Mucosa of descending colon (tissue), 3 donors: ENCODE results near the gene GPN2. TPM values are rescaled to one million over a fixed set of nuclear protein-coding genes. Genes with fewer than 3 reads are reported as not detected.
A peak's percentile ranks its signal among the peaks of the same experiment; 100 is the strongest.

Experiments used
- ATAC-seq: fragments of 200-7000 bp; cut with Tn5 transposase; one replicate; pipeline ENCODE4 v1.9.1; 2020; ENCODE audit warnings: mild to moderate bottlenecking, moderate library complexity
- DNase-seq, 3 donors: peaks; one replicate each; pipeline ENCODE4 v3.0.0-alpha.2; 2020
- H3K36me3 ChIP-seq: fragments of 200-600 bp; one replicate; pipeline ENCODE4 v1.8.0; 2021; ENCODE audit warnings: low read depth, mild to moderate bottlenecking
- H3K4me1 ChIP-seq: fragments of 200-600 bp; one replicate; pipeline ENCODE4 v1.8.0; 2021; ENCODE audit warnings: low read depth, mild to moderate bottlenecking
- H3K4me3 ChIP-seq: fragments of 200-600 bp; one replicate; pipeline ENCODE4 v1.8.0; 2021; ENCODE audit warnings: mild to moderate bottlenecking
- H3K9me3 ChIP-seq: fragments of 200-600 bp; one replicate; pipeline ENCODE4 v1.8.0; 2021; ENCODE audit warnings: mild to moderate bottlenecking
- intact Hi-C, 2 donors: fragments of 100-400 bp; cut with DNase I in 1 of 2; cut with micrococcal nuclease in 1 of 2; formaldehyde crosslinking; loops; one replicate each; pipeline versions ENCODE4 v1.11.0 to v1.11.1; 2022; cut with DNase I, micrococcal nuclease
- long read RNA-seq, 2 donors: library from polyadenylated mRNA; unstranded; transcript quantifications; one replicate each; pipeline ENCODE4 v2.0.0, GENCODE V29; 2019 to 2021
- total RNA-seq, 3 donors: library from RNA; stranded (reverse); fragmentation: NEBNext Ultra II Directional in 2 of 3; extraction: Animal tissue kit (Norgen Biotek cat#: 25700) in 2 of 3; gene quantifications; one replicate each; pipeline versions ENCODE4 v1.2.1 to v1.2.4, GENCODE V29; 2021 to 2023
- TF ChIP-seq, protein P1 (sequence below): fragments of 200-600 bp; IDR thresholded peaks from one replicate; pipeline ENCODE4 v1.8.0; 2022; ENCODE audit warnings: antibody characterized with exemption, mild to moderate bottlenecking
- donor health status: DM: no; HTN: no; CAD: no; lungs with moderate emphysema.
- donor health status: DM: no; HTN: no; CAD: no.
- donor health status: DM: no; HTN: yes; CAD: no.

GPN2 gene
- total RNA-seq: 10 to 100 TPM; 25.4 to 37.2 (median 27.0) TPM
- long read RNA-seq, donor 1, full-length matches to known transcripts: 9 of 16 reads
- long read RNA-seq, donor 1, partial matches to known transcripts: 1 of 16 reads
- long read RNA-seq, donor 1, other reads (novel, unspliced or antisense): 6 of 16 reads
- long read RNA-seq, donor 2, full-length matches to known transcripts: 24 of 30 reads
- long read RNA-seq, donor 2, partial matches to known transcripts: 1 of 30 reads
- long read RNA-seq, donor 2, other reads (novel, unspliced or antisense): 5 of 30 reads

DNA sequence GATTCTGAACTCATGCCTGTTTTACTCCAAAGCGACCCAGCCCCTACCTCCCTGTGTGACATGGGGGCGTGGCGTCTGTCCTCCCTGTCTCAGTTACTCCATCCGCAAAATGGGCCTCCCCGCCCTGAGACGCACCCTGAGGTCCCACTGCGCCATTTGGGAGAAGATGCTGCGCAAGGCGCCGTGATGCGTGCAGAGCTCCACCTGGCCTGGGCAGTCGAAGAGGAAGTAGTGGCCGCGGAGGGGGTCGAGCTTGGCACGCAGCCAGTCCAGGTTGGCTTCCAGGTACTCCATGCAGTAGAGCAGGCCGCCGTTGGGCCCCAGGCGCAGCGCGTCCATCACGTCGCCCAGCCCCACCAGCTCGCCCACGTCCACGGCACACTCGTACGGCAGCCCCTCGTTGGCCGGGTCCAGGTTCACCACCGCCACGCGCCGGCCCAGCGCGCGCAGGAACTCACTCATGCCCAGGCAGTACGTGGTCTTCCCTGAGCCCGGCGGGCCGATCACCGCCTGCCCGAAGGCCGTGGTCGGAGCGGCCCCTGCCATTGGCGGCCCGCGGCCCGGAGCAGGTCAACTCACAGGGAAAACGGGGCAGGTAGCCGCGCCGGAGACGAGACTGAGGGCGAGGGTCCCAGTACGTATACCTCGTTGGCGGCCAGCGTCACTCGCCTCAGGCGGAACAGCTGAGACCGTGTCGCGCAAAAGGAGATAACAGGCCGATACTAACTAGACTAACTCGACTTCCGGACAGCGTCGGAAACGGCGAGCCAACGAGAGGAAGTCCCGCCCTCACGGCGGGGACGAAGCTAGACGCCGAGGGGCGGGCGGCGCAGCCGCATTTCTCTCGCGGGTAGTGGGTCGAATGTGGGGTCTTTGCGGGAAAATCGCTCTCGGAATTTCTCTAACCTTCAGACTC is at the start of gene GPN2:
TSS of gene GPN2 (minus strand) at position 733 of the 916 bp plus-strand sequence. CDS start at position 546, 187 bp downstream.
- Histone ChIP-seq H3K4me1 (peaks cover 17% of the 10 kb centered on the region), H3K9me3 (no peaks in the 10 kb centered on the region), H3K4me3 (peak within 1 kb of the TSS; percentile 56), H3K36me3 (peaks cover 7% of the 10 kb centered on the region)
- ATAC-seq (peak; percentile 98), DNase-seq (peak; percentile 86 to 87 (median 86))
- TF ChIP-seq, protein P1, sequence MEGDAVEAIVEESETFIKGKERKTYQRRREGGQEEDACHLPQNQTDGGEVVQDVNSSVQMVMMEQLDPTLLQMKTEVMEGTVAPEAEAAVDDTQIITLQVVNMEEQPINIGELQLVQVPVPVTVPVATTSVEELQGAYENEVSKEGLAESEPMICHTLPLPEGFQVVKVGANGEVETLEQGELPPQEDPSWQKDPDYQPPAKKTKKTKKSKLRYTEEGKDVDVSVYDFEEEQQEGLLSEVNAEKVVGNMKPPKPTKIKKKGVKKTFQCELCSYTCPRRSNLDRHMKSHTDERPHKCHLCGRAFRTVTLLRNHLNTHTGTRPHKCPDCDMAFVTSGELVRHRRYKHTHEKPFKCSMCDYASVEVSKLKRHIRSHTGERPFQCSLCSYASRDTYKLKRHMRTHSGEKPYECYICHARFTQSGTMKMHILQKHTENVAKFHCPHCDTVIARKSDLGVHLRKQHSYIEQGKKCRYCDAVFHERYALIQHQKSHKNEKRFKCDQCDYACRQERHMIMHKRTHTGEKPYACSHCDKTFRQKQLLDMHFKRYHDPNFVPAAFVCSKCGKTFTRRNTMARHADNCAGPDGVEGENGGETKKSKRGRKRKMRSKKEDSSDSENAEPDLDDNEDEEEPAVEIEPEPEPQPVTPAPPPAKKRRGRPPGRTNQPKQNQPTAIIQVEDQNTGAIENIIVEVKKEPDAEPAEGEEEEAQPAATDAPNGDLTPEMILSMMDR: no peak
- intact Hi-C loops: no loop called here

DNA sequence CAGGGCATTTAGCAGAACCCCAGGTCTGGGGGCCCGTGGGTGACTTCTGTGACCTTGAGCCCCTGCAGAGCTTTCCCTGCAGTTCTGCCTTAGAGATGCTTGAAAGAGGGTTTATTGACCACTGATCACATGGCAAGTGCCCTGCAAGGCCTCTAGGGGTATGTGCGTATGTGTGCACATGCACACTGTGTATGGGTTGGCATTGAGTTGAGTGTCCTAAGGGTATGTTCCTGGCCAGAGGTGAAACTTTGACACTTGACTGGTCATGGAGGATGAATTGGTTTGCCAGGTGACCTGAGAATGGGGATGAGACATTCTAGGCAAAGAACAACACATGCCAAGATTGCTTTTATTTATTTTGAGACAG is 48.6 kb upstream of the GPN2 start:
- Histone ChIP-seq H3K4me1 (no peaks in the 10 kb centered on the region), H3K9me3 (no peaks in the 10 kb centered on the region), H3K4me3 (no peak overlapping the region), H3K36me3 (peaks cover 16% of the 10 kb centered on the region)
- TF ChIP-seq, protein P1: no peak
- no peak for DNase-seq
- intact Hi-C loops: no loop called here
- no peak for ATAC-seq

DNA sequence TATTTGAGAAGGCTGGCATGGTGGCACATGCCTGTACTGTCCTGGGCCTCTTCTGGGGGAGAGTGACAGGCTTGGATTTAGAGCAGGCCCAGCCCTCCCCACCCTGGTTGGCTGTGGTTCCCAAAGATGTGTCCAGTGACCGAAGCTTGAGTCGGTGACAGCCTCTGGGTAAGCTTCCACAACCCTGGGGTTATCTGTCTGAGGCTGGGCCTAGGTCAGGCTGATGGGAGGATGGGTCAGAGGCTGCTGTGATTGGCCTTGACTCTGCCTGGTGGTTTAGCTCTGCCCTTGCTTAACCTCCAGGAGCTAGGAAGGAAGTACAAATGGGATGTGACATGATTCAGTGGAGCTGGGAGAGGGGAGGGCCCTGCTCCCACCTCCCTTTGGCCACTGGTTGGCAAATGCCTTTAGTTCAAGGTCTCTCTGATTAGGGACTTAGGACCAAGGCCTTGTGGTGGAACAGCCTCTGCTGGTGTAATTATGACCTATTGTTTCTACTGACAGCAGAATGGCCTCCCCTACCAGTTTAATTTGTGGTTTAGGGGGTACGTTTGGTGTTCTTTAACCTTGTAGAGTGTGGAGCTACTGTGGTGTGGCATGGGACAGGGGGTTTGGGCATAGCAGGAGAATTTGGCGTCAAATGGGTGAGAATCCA is 48.0 kb upstream of the GPN2 start:
- Histone ChIP-seq H3K9me3 (no peaks in the 10 kb centered on the region), H3K36me3 (peaks cover 15% of the 10 kb centered on the region), H3K4me1 (no peaks in the 10 kb centered on the region), H3K4me3 (no peak overlapping the region)
- DNase-seq (no peak), ATAC-seq (peak; percentile 14)
- intact Hi-C loops: no loop called here
- TF ChIP-seq, protein P1: no peak

DNA sequence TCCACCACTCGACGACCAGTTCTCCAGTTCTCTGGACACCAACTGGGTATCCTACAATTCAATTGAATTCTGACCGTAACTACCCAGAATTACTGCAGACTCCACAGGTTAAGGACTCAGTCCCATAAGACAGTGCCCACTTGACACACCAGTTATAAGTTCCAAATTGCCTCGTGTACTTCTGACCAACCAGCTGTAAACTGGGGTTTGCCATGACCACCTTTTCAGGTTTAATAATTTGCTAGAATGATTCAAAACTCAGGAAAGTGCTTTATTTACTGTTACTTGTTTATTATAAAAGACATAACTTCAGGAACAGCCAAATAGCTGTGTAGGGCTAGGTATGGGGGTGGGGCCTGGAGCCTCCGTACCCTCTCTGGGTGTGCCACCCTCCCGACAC is 46.7 kb upstream of the GPN2 start:
- TF ChIP-seq, protein P1: no peak
- H3K36me3 ChIP-seq: peaks cover 2% of the 10 kb centered on the region
- no peak overlapping the region for H3K4me3 ChIP-seq
- H3K4me1 ChIP-seq: no peaks in the 10 kb centered on the region
- ATAC-seq: no peak
- DNase-seq: no peak
- intact Hi-C loops: no loop called here
- no peaks in the 10 kb centered on the region for H3K9me3 ChIP-seq

DNA sequence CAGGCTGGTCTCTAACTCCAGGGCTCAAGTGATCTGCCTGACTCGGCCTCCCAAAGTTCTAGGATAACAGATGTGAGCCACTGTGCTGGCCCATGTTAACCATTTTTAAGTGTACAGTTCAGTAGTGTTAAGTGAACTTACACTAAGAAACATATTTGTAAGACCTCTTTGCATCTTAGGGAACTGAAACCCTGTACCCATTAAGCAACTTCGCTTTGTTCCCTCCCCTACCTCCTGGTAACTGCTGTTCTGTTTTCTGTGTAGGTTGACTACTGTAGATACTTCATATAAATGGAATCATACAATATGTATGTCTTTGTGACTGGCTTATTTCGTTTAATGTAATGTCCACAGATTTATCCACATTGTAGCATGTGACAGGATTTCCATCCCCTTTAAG is 42.4 kb upstream of the GPN2 start:
- H3K4me1 ChIP-seq: no peaks in the 10 kb centered on the region
- intact Hi-C loops: no loop called here
- DNase-seq (no peak), ATAC-seq (no peak)
- peaks cover 3% of the 10 kb centered on the region for H3K36me3 ChIP-seq
- H3K4me3 ChIP-seq: no peak overlapping the region
- H3K9me3 ChIP-seq: no peaks in the 10 kb centered on the region
- TF ChIP-seq, protein P1: no peak
